Measurements from ENCODE around the gene PLSCR4. TPM values are rescaled to one million over a fixed set of nuclear protein-coding genes. Genes with fewer than 3 reads are reported as not detected.

The PLSCR4 gene
- total and polyA plus RNA-seq, 12 donors: 4.6 to 16.4 (median 10.2) TPM

- Histone ChIP-seq H3K27me3 (peaks cover 0 to 32% (median 0%) of the 10 kb centered on the region in 7 donors), H3K4me1 (peaks cover 0 to 42% (median 19%) of the 10 kb centered on the region in 9 donors), H3K9me3 (no peaks in the 10 kb centered on the region), H3K27ac (peak overlapping the region in 1 of 10 donors; percentile 11), H3K4me3 (no peak overlapping the region), H3K36me3 (no peaks in the 10 kb centered on the region)
- intact Hi-C loops (cut with DNase I): loop anchor here in 4 of 10 donors (5.0 to 10.0 kb wide), 5 partner anchors 86 to 381 kb away; partner anchors contain the start of gene PLSCR1 (in 1 of the 4)
- no peak for ATAC-seq
- peak in 2 of 9 donors; percentile 21 to 24 for TF ChIP-seq CTCF (IDR thresholded peaks at IDR 0.05)
- DNase-seq: no peak
- 86 to 87% methylated on average over 2 of the region's 2 CpGs for WGBS, 2 donors
These were observed 87.3 kb downstream of the PLSCR4 start for GRCh38 chr3:146163584-146163983.

- WGBS, 2 donors: 89 to 98% methylated on average over 2 of the region's 2 CpGs
These were observed 88.3 kb downstream of the PLSCR4 start for GRCh38 chr3:146162561-146162960.

GRCh38 chr3:146161663-146162002, 89.3 kb downstream of the PLSCR4 start:
- no peak for TF ChIP-seq CTCF (IDR thresholded peaks at IDR 0.05)
- peak; percentile 23 to 58 for DNase-seq
- H3K36me3 ChIP-seq: no peaks in the 10 kb centered on the region
- peak overlapping the region; percentile 89 to 98 (median 94) for H3K27ac ChIP-seq
- H3K27me3 ChIP-seq: peaks cover 0 to 32% (median 0%) of the 10 kb centered on the region in 7 donors
- WGBS, 2 donors: 2 to 4% methylated on average over 15 of the region's 15 CpGs
- no peaks in the 10 kb centered on the region for H3K9me3 ChIP-seq
- peak overlapping the region; percentile 61 to 88 (median 78) for H3K4me3 ChIP-seq
- intact Hi-C loops (cut with DNase I): loop anchor here in 4 of 10 donors (5.0 to 10.0 kb wide), 5 partner anchors 84 to 383 kb away; partner anchors contain the start of gene PLSCR1 (in 1 of the 4)
- ATAC-seq: peak; percentile 17 to 43 (median 30)
- peaks cover 0 to 62% (median 39%) of the 10 kb centered on the region in 9 donors for H3K4me1 ChIP-seq

More at GRCh38 chr3:146162561-146162960, 88.3 kb downstream of the PLSCR4 start:
- ATAC-seq: no peak
- TF ChIP-seq CTCF (IDR thresholded peaks at IDR 0.05): no peak
- no peaks in the 10 kb centered on the region for H3K36me3 ChIP-seq
- H3K4me3 ChIP-seq: no peak overlapping the region
- no peaks in the 10 kb centered on the region for H3K9me3 ChIP-seq
- peaks cover 0 to 32% (median 0%) of the 10 kb centered on the region in 7 donors for H3K27me3 ChIP-seq
- peaks cover 0 to 53% (median 29%) of the 10 kb centered on the region in 9 donors for H3K4me1 ChIP-seq
- H3K27ac ChIP-seq: peak overlapping the region in 5 of 10 donors; percentile 89 to 98 (median 96)
- intact Hi-C loops (cut with DNase I): loop anchor here in 4 of 10 donors (5.0 to 10.0 kb wide), 5 partner anchors 85 to 382 kb away; partner anchors contain the start of gene PLSCR1 (in 1 of the 4)
- DNase-seq: no peak

GRCh38 chr3:146160964-146161662, 89.8 kb downstream of the PLSCR4 start, which contains the start of gene PLOD2:
TSS of gene PLOD2 (minus strand) at chr3:146161184. CDS start at chr3:146160989, 195 bp downstream.
- DNase-seq (peak; percentile 72 to 82), ATAC-seq (peak; percentile 72 to 95 (median 80))
- peak within 1 kb of the TSS; percentile 61 to 88 (median 78) for H3K4me3 ChIP-seq
- no peak for TF ChIP-seq CTCF (IDR thresholded peaks at IDR 0.05)
- WGBS, 2 donors: 0% methylated on average over 74 of the region's 74 CpGs
- peaks cover 0 to 32% (median 0%) of the 10 kb centered on the region in 7 donors for H3K27me3 ChIP-seq
- H3K9me3 ChIP-seq: no peaks in the 10 kb centered on the region
- peaks cover 0 to 63% (median 44%) of the 10 kb centered on the region in 9 donors for H3K4me1 ChIP-seq
- no peaks in the 10 kb centered on the region for H3K36me3 ChIP-seq
- intact Hi-C loops (cut with DNase I): loop anchor here in 4 of 10 donors (5.0 to 10.0 kb wide), 5 partner anchors 84 to 384 kb away; partner anchors contain the start of gene PLSCR1 (in 1 of the 4)
- peak within 1 kb of the TSS; percentile 89 to 98 (median 94) for H3K27ac ChIP-seq

Measured in heart right ventricle (tissue), 16 donors.